Activated CD4-positive, CD25-positive, alpha-beta regulatory T cell (primary cell): Measurements from ENCODE around the gene DAPK3.

Source experiments
- DNase-seq, 4 experiments: peaks; one replicate each; lab custom pipeline; 2025; lab: John Stamatoyannopoulos, UW

DAPK3 gene

GRCh38 chr19:3910105-3910504, 60.8 kb downstream of the DAPK3 start:
- DNase-seq = no peak
